ENCODE data around the gene TMEM175. TPM values are rescaled to one million over a fixed set of nuclear protein-coding genes. Genes with fewer than 3 reads are reported as not detected.

TMEM175 gene
- 6.1 to 12.3 TPM (median 8.0 TPM) in 5 replicates for total RNA-seq (2022; extraction: Qiagen RNA extraction; ENCODE audit: low read depth)

GRCh38 chr4:931960-932712 lies at the start of gene TMEM175, which contains the start of gene GAK:
Gene TMEM175 (plus strand): TSS chr4:932460. CDS start chr4:947740, 15,280 bp downstream.
Gene GAK (minus strand): TSS chr4:932316. CDS start chr4:932187, 129 bp downstream.

GRCh38 chr4:973431-974397 lies 41.5 kb downstream of the TMEM175 start, which contains the start of gene DGKQ:
Gene DGKQ (minus strand): TSS chr4:973569. CDS start chr4:973482, 87 bp downstream.

GRCh38 chr4:986879-987623 lies 54.8 kb downstream of the TMEM175 start, which contains the start of gene IDUA:
Gene IDUA (plus strand): TSS chr4:987044. CDS start chr4:987085, 41 bp downstream.

GRCh38 chr4:993111-994029 lies 61.1 kb downstream of the TMEM175 start, which contains the start of gene SLC26A1:
Gene SLC26A1 (minus strand): TSS chr4:993404. CDS start chr4:991703, 1,701 bp downstream.

Other genes starting within 250 kb of the TMEM175 start
- 0.14 to 0.44 TPM (median 0.22 TPM) in 4 of 5 replicates, not detected in the other for gene SLC49A3, start 243.3 kb upstream of the TMEM175 start, total RNA-seq (2022; extraction: Qiagen RNA extraction; ENCODE audit: low read depth)
- 14.2 to 21.6 TPM (median 20.3 TPM) in 5 replicates for gene PCGF3, start 226.6 kb upstream of the TMEM175 start, total RNA-seq (2022; extraction: Qiagen RNA extraction; ENCODE audit: low read depth)
- gene CPLX1, start 106.3 kb upstream of the TMEM175 start, total RNA-seq (2022; extraction: Qiagen RNA extraction; ENCODE audit: low read depth) = 0.46 to 1.5 TPM (median 0.88 TPM) in 5 replicates
- gene GAK, start 144 bp upstream of the TMEM175 start, total RNA-seq (2022; extraction: Qiagen RNA extraction; ENCODE audit: low read depth) = 24.4 to 59.3 TPM (median 48.8 TPM) in 5 replicates
- gene DGKQ, start 41.1 kb downstream of the TMEM175 start, total RNA-seq (2022; extraction: Qiagen RNA extraction; ENCODE audit: low read depth) = 4.0 to 9.4 TPM (median 7.7 TPM) in 5 replicates
- gene IDUA, start 54.6 kb downstream of the TMEM175 start, total RNA-seq (2022; extraction: Qiagen RNA extraction; ENCODE audit: low read depth) = 5.5 to 17.7 TPM (median 13.9 TPM) in 5 replicates
- 0.15 to 0.40 TPM (median 0.31 TPM) in 4 of 5 replicates, not detected in the other for gene SLC26A1, start 60.9 kb downstream of the TMEM175 start, total RNA-seq (2022; extraction: Qiagen RNA extraction; ENCODE audit: low read depth)
- 10.8 to 25.7 TPM (median 23.0 TPM) in 5 replicates for gene FGFRL1, start 79.2 kb downstream of the TMEM175 start, total RNA-seq (2022; extraction: Qiagen RNA extraction; ENCODE audit: low read depth)
- 1.5 to 2.5 TPM (median 1.7 TPM) in 5 replicates for gene RNF212, start 181.1 kb downstream of the TMEM175 start, total RNA-seq (2022; extraction: Qiagen RNA extraction; ENCODE audit: low read depth)
- gene SPON2, start 240.1 kb downstream of the TMEM175 start, total RNA-seq (2022; extraction: Qiagen RNA extraction; ENCODE audit: low read depth) = 0.13 to 0.69 TPM (median 0.34 TPM) in 4 of 5 replicates, not detected in the other

All from A549 treated with ZK216348 at 1 μM for 4 hours (cell line).